Activated T-helper 1 cell treated with anti-CD3 and anti-CD28 coated beads, Interleukin-2, amount 50 U/mL, for 16 hours (primary cell): ENCODE results near the gene EFS.

Source experiments
- DNase-seq, 2 donors: peaks; one replicate each; pipeline ENCODE4 v3.0.0-alpha.2; 2020; ENCODE audit warnings: low read depth in 1 of 2, low spot score in 1 of 2

EFS gene

GRCh38 chr14:23306412-23307145 lies 58.4 kb downstream of the EFS start, which contains the start of gene BCL2L2:
BCL2L2 (plus strand) TSS chr14:23306833; CDS start chr14:23307768, 935 bp downstream.
- no peak for DNase-seq
